Skeletal muscle tissue (tissue), 4 donors: ENCODE measurements around the gene FIBCD1. TPM values are rescaled to one million over a fixed set of nuclear protein-coding genes. Genes with fewer than 3 reads are reported as not detected.

Source experiments
- H3K27ac ChIP-seq: one replicate; pipeline ENCODE4 v1.7.0; 2013; ENCODE audit warnings: mild to moderate bottlenecking, low read depth, low read length, inconsistent platforms
- H3K27me3 ChIP-seq, 3 donors: one replicate each; pipeline ENCODE4 v1.7.0; 2013; ENCODE audit warnings: low read length in 3 of 3; ENCODE audit not compliant: control insufficient read depth in 3 of 3, insufficient read depth in 3 of 3
- H3K36me3 ChIP-seq, 3 donors: one replicate each; pipeline ENCODE4 v1.7.0; 2013; ENCODE audit warnings: low read length in 3 of 3; ENCODE audit not compliant: control insufficient read depth in 3 of 3, insufficient read depth in 3 of 3
- H3K4me1 ChIP-seq, 3 donors: one replicate each; pipeline ENCODE4 v1.7.0; 2013; ENCODE audit warnings: low read length in 3 of 3, mild to moderate bottlenecking in 3 of 3; ENCODE audit not compliant: control insufficient read depth in 3 of 3, insufficient read depth in 3 of 3
- H3K4me3 ChIP-seq, 3 donors: one replicate each; pipeline ENCODE4 v1.7.0; 2013; ENCODE audit warnings: low read length in 3 of 3
- H3K9ac ChIP-seq, 3 donors: one replicate each; pipeline ENCODE4 v1.7.0; 2013; ENCODE audit warnings: low read length in 3 of 3, mild to moderate bottlenecking in 3 of 3, moderate library complexity in 2 of 3, low read depth in 1 of 3
- H3K9me3 ChIP-seq, 3 donors: one replicate each; pipeline ENCODE4 v1.7.0; 2013; ENCODE audit warnings: low read length in 3 of 3; ENCODE audit not compliant: control insufficient read depth in 3 of 3
- total RNA-seq: library from RNA; depleted of rRNA; stranded (reverse); fragments of >200 nt; gene quantifications from one replicate; pipeline ENCODE4 v1.2.3, GENCODE V29; 2014
- donor health status: Osteomylitis.

FIBCD1 gene
- total RNA-seq, 1 donor from 2014 or later: not detected

GRCh38 chr9:130974697-130975096 is 35.6 kb upstream of the FIBCD1 start:
- peaks cover 38 to 55% (median 51%) of the 10 kb centered on the region in 3 donors for H3K27me3 ChIP-seq
- H3K9ac ChIP-seq: no peak overlapping the region
- H3K9me3 ChIP-seq: no peaks in the 10 kb centered on the region
- no peaks in the 10 kb centered on the region for H3K4me1 ChIP-seq
- no peaks in the 10 kb centered on the region for H3K36me3 ChIP-seq
- H3K4me3 ChIP-seq: no peak overlapping the region
- no peak overlapping the region for H3K27ac ChIP-seq

- Histone ChIP-seq H3K27ac (no peak overlapping the region), H3K4me1 (no peaks in the 10 kb centered on the region), H3K9ac (no peak overlapping the region), H3K27me3 (peaks cover 38 to 51% (median 47%) of the 10 kb centered on the region in 3 donors), H3K9me3 (no peaks in the 10 kb centered on the region), H3K36me3 (no peaks in the 10 kb centered on the region), H3K4me3 (no peak overlapping the region)
These were observed 34.7 kb upstream of the FIBCD1 start for GRCh38 chr9:130973686-130974281.

GRCh38 chr9:130972957-130973685 is 34.1 kb upstream of the FIBCD1 start:
- peaks cover 38 to 51% (median 43%) of the 10 kb centered on the region in 3 donors for H3K27me3 ChIP-seq
- no peaks in the 10 kb centered on the region for H3K36me3 ChIP-seq
- H3K4me3 ChIP-seq: no peak overlapping the region
- no peak overlapping the region for H3K9ac ChIP-seq
- H3K9me3 ChIP-seq: no peaks in the 10 kb centered on the region
- no peaks in the 10 kb centered on the region for H3K4me1 ChIP-seq
- H3K27ac ChIP-seq: no peak overlapping the region

- no peaks in the 10 kb centered on the region for H3K36me3 ChIP-seq
- peaks cover 32 to 47% (median 37%) of the 10 kb centered on the region in 3 donors for H3K27me3 ChIP-seq
- no peak overlapping the region for H3K27ac ChIP-seq
- H3K4me1 ChIP-seq: no peaks in the 10 kb centered on the region
- no peak overlapping the region for H3K4me3 ChIP-seq
- H3K9me3 ChIP-seq: no peaks in the 10 kb centered on the region
- H3K9ac ChIP-seq: no peak overlapping the region
These were observed 33.4 kb upstream of the FIBCD1 start for GRCh38 chr9:130972277-130972956.

- Histone ChIP-seq H3K36me3 (no peaks in the 10 kb centered on the region), H3K27me3 (peaks cover 28 to 44% (median 34%) of the 10 kb centered on the region in 3 donors), H3K27ac (no peak overlapping the region), H3K4me3 (no peak overlapping the region), H3K9ac (no peak overlapping the region), H3K4me1 (no peaks in the 10 kb centered on the region), H3K9me3 (no peaks in the 10 kb centered on the region)
These were observed 32.3 kb upstream of the FIBCD1 start for GRCh38 chr9:130971294-130971849.

- Histone ChIP-seq H3K36me3 (no peaks in the 10 kb centered on the region), H3K9ac (no peak overlapping the region)
These were observed 31.8 kb upstream of the FIBCD1 start for GRCh38 chr9:130970855-130971254.

GRCh38 chr9:130970052-130970451 is 31.0 kb upstream of the FIBCD1 start:
- Histone ChIP-seq H3K27me3 (peaks cover 28 to 35% (median 29%) of the 10 kb centered on the region in 3 donors), H3K27ac (no peak overlapping the region), H3K4me1 (no peaks in the 10 kb centered on the region), H3K4me3 (no peak overlapping the region), H3K9me3 (no peaks in the 10 kb centered on the region), H3K9ac (no peak overlapping the region), H3K36me3 (no peaks in the 10 kb centered on the region)

More at GRCh38 chr9:130970855-130971254, 31.8 kb upstream of the FIBCD1 start:
- Histone ChIP-seq H3K4me3 (no peak overlapping the region), H3K4me1 (no peaks in the 10 kb centered on the region), H3K27ac (no peak overlapping the region), H3K27me3 (peaks cover 28 to 39% (median 29%) of the 10 kb centered on the region in 3 donors), H3K9me3 (no peaks in the 10 kb centered on the region)

- Histone ChIP-seq H3K4me3 (no peak overlapping the region), H3K27ac (no peak overlapping the region), H3K36me3 (no peaks in the 10 kb centered on the region), H3K27me3 (peaks cover 2 to 8% (median 4%) of the 10 kb centered on the region in 3 donors), H3K4me1 (peaks cover 0 to 4% (median 0%) of the 10 kb centered on the region in 3 donors), H3K9me3 (peaks cover 0 to 2% (median 0%) of the 10 kb centered on the region in 3 donors), H3K9ac (no peak overlapping the region)
These were observed 26.6 kb upstream of the FIBCD1 start for GRCh38 chr9:130965680-130966079.

- no peak overlapping the region for H3K4me3 ChIP-seq
- H3K4me1 ChIP-seq: peaks cover 0 to 4% (median 0%) of the 10 kb centered on the region in 3 donors
- H3K9ac ChIP-seq: no peak overlapping the region
- peaks cover 0 to 8% (median 4%) of the 10 kb centered on the region in 3 donors for H3K27me3 ChIP-seq
- no peak overlapping the region for H3K27ac ChIP-seq
- peaks cover 0 to 2% (median 0%) of the 10 kb centered on the region in 3 donors for H3K9me3 ChIP-seq
- H3K36me3 ChIP-seq: no peaks in the 10 kb centered on the region
These were observed 24.9 kb upstream of the FIBCD1 start for GRCh38 chr9:130963916-130964315.
